C4-2B (cell line): ENCODE results near the gene SUCO.

Source experiments
- CTCF ChIP-seq: fragments of 450-650 bp; conservative IDR thresholded peaks from 2 replicates; pipeline ENCODE4 v1.5.1; 2017; ENCODE audit warnings: mild to moderate bottlenecking
- ZFX ChIP-seq: fragments of 450-650 bp; IDR thresholded peaks from 2 replicates; pipeline ENCODE4 v1.6.1; 2017

GRCh38 chr1:172656576-172656975, 123.6 kb downstream of the SUCO start:
- no peak for TF ChIP-seq CTCF
- no peak for TF ChIP-seq ZFX
